HG03378 (cell line): Measurements from ENCODE around the gene TRAPPC10.
"Not testable (repeated sequence)": the region's sequence is repeated elsewhere in the genome, so short reads cannot be mapped to it uniquely, and the experiment has no call there.

Source experiments
- ATAC-seq: cut with Tn5 transposase; IDR thresholded peaks from one replicate; pipeline ENCODE4 v1.9.1; 2021; ENCODE audit warnings: mild to moderate bottlenecking, moderate library complexity; ENCODE audit not compliant: unreplicated experiment

Gene TRAPPC10

DNA sequence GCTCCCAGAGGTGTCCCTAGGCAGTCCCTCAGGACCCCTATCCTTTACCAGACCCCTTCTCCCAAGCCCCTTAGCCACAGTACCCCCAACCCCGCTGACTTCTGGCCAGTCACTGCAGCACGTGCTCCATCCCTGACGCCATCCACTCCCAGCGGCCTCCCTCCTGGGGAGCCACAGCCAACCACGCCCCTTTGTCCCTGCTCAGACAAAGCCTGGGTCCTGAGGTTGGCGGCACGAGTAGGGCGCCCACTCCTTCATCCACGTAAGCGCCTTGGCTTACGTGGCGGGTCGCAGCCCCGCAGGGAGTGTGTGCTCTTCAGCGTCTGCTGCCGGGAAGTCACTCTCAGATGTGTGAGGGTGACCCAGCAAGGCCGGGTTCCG lies 128.4 kb downstream of the TRAPPC10 start:
- ATAC-seq = not testable (repeated sequence)

- not testable (repeated sequence) for ATAC-seq
Measured at GRCh38 chr21:44142470-44142869, 130.4 kb downstream of the TRAPPC10 start.

GRCh38 chr21:44143380-44143779 lies 131.3 kb downstream of the TRAPPC10 start:
- ATAC-seq = not testable (repeated sequence)

DNA sequence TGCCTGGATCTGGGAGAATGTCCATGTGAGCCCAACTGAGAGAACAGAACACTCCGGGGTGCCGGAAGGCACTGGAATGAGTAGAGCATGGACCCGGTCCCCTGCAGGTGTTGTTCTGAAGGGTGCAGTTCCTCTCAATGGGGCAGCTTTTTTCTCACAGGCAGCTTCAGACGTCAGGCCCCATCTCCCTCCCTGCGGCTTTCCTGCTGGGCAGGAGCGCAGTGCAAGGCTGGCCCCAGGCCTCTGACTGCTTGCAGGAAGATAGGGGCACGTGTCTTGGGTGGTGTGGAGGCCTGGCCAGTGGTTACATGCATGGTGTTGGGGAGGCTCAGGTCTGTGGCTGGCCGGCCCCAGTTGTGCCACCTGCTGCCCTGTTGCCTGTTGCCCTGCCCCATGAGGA lies 131.9 kb downstream of the TRAPPC10 start:
- ATAC-seq = not testable (repeated sequence)

DNA sequence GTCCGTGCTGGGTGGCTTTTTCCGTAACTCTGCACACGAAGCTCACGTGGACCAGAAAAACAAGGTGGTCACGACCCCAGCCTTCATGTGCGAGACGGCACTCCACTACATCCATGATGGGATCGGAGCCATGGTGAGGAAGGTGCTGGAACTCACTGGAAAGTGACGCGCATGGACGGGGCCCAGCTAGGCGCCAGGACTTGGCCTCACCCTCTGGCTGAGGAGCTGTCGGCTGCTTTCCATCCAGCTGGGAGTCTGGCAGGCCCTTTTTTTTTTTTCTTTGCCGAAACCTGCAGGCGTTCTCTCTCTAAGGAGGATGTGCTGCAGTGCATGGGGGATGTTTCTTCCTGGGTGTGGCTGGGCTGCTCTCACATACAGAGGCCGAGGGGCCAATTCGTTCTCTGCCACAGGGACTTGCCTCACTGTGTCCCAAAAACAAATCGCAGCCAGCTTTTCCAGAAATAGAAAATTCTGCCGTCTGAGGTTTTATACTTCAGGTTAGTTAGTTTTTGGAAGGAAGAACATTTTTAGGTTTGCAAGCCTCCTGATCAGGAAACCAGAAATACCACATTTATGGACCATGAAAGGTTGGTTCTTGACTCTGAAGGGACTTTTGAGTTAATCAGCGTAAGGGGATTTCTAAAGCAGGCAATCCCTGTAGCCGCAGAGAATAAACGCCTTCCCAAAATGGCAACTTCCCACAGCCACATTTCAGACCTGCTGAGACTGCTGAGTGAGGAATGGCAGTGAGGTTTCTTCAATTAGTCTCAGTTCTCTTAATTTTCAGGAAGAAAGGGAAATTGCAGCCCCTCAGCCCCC lies 132.9 kb downstream of the TRAPPC10 start:
- ATAC-seq = not testable (repeated sequence)

DNA sequence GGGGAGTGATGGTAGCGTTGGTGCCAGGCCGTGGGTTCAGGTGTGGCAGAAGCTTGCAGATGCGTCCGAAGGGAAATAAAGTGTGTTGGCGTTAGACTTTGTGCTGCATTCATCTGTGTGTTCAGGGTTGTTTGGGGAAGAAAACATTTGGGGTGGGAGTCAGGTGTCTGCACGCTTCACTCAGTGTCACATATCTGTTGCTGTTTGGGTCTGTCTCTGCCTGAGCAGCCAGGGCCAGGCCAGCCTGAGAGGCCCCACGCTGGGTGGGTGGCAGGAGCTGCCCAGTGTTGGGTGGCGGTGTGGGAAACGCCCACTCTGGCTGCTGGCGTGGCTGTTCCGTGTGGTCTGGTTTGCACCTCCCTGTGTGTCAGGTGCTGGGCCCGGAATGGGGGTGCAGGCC lies 133.5 kb downstream of the TRAPPC10 start:
- ATAC-seq = not testable (repeated sequence)

- not testable (repeated sequence) for ATAC-seq
Measured at GRCh38 chr21:44147108-44147507, 135.0 kb downstream of the TRAPPC10 start.

DNA sequence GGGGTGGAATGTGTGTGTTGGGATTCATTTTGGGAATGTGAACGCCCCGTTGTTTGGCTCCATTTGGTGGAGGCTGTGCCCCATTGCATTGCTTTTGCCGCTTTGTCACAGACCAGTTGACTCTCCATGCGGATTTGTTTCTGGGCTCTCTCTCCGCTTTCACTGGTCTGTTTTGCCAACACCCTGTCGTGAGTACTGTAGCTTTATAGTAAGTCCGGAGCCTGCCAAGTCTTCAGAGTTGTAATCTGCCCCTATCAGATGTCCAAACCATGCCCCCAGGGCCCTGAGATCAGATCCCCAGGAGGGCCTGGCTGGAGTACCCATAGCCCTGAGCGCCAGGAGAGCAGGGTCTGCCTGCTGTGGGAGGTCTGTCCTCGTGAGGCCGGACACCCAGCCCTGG lies 138.1 kb downstream of the TRAPPC10 start:
- not testable (repeated sequence) for ATAC-seq

DNA sequence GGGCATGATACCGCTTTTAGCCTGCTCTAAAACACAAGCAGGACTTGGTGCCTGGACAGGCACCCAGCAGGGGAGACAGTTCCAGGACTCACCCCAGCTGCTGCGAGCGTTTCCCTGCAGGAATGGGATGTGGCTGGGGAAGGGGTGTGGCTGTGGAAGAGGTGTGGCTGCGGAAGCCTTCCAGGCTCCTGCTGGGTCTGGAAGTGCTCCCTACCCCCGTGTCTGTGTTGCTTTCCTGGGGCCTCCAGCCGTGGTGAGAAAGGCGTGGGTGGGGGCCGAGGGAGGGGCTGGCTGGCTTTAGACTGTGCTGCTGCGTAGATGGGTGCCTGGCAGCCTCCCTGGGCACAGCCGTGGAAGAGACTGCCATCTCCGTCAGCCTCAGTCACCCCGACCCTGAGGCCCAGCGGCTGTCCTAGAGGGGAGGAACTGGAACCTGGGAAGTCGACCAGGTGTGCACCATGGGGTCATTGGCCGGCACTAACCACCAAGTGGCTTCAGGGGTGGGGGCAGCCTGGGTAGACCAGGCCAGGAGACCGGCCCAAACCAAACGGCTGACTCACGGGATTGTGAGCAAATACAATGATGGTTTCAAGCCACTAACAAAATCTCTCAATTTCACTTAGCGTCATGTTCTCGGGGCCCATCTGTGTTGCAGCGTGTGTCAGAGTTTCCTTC lies 141.2 kb downstream of the TRAPPC10 start:
- ATAC-seq = not testable (repeated sequence)

DNA sequence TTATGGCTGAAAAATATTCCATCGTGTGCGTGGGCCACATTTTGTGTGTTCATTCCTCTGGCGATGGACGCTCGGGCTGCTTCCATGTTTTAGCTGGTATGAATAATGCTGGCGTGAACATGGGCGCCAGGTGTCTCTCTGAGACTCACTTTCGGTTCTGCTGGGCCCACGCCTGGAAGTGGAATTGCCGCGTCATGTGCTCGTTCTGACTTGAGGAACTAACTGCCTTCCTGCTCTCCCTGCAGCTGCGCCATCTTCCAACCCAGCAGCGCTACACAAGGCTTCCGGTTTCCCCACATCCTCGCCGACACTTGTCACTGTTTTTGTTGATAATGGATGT lies 141.8 kb downstream of the TRAPPC10 start:
- not testable (repeated sequence) for ATAC-seq

- ATAC-seq = peak; percentile 41
Measured at GRCh38 chr21:44154816-44155230, 142.7 kb downstream of the TRAPPC10 start.

DNA sequence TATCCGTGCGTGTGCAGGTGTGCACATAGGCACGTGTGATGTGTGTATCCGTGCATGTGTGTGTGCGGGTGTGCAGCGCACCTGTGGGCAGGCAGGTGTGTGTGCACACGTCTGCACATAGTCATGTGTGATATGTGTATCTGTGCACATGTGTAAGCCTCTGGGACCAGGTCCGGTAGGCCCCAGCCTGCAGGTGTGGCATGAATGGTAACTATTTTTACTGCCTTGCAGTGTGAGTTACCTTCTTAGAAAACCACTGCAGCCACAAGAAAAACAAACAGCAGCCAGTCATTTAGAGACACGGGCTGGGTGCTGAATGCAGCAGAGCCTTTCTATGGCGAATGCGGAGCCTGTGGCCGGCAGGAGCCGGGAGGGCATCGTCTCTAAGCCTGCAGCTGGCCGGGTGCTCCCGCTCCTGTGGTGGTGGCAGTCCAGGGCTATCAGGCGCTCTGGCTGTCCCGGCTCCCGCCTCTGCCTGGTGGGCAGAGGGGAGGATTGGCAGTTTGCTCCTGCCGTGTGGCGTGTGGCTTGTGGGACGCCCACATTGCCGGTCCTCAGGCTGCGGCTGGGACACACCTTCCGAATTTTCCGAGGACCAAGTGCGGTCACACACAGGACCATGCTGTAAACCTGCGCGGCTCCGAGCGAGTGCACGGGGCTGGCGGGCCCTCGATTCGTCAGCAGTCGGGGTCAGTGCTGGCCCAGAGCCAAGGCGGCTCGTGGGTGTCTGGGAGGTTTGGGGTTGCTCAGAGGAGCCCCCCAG lies 143.3 kb downstream of the TRAPPC10 start:
- ATAC-seq = peak; percentile 54

DNA sequence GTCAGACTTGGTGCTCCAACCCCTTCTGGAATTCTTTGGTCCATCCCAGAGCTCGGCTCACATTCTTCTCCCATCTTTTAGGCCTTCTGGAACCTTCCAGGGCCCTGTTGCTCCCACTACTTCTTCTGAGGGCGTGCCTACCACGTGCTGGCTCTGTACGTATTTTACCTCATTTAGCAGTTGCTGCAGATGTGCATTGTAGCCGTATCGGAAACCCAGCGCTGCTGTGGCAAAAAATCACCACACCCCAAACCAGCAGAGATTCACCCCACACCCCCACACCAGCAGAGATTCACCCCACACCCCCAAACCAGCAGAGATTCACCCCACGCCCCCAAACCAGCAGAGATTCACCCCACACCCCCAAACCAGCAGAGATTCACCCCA lies 143.9 kb downstream of the TRAPPC10 start:
- ATAC-seq = not testable (repeated sequence)
